Measurements from ENCODE around the gene PPP1R12C. TPM values are rescaled to one million over a fixed set of nuclear protein-coding genes. Genes with fewer than 3 reads are reported as not detected.

The PPP1R12C gene
- total RNA-seq, 2 donors from 2014 or later = 82.6 to 112 TPM

- intact Hi-C loops (cut with DNase I) = no loop called here
- Histone ChIP-seq H3K27ac (no peak overlapping the region), H3K4me3 (no peak overlapping the region), H3K27me3 (peaks cover 2% of the 10 kb centered on the region), H3K9me3 (no peaks in the 10 kb centered on the region), H3K9ac (ENCODE audit: low read depth in 2 of 2, low read length in 2 of 2) (no peak overlapping the region), H3K36me3 (peaks cover 18% of the 10 kb centered on the region), H3K4me1 (peaks cover 7% of the 10 kb centered on the region)
- DNase-seq = no peak
- no peak for TF ChIP-seq CTCF (IDR thresholded peaks at IDR 0.05)
Measured at GRCh38 chr19:55091126-55091910, 26.1 kb downstream of the PPP1R12C start.

- no peak for TF ChIP-seq CTCF (IDR thresholded peaks at IDR 0.05)
- no peak for DNase-seq
- Histone ChIP-seq H3K27me3 (peaks cover 4% of the 10 kb centered on the region), H3K4me3 (no peak overlapping the region), H3K9ac (ENCODE audit: low read depth in 2 of 2, low read length in 2 of 2) (no peak overlapping the region), H3K27ac (no peak overlapping the region), H3K9me3 (no peaks in the 10 kb centered on the region), H3K4me1 (peaks cover 7% of the 10 kb centered on the region), H3K36me3 (peaks cover 18% of the 10 kb centered on the region)
- intact Hi-C loops (cut with DNase I) = no loop called here
Measured at GRCh38 chr19:55090564-55090963, 26.9 kb downstream of the PPP1R12C start.

GRCh38 chr19:55089342-55089944 is 28.0 kb downstream of the PPP1R12C start:
- peaks cover 16% of the 10 kb centered on the region for H3K36me3 ChIP-seq
- H3K27ac ChIP-seq = no peak overlapping the region

GRCh38 chr19:55088543-55089341 is 28.7 kb downstream of the PPP1R12C start:
- H3K4me3 ChIP-seq = no peak overlapping the region
- H3K9me3 ChIP-seq = no peaks in the 10 kb centered on the region
- peak; percentile 87 for TF ChIP-seq CTCF (IDR thresholded peaks at IDR 0.05)
- peaks cover 7% of the 10 kb centered on the region for H3K4me1 ChIP-seq
- H3K27me3 ChIP-seq = peaks cover 4% of the 10 kb centered on the region
- H3K27ac ChIP-seq = no peak overlapping the region
- peaks cover 14% of the 10 kb centered on the region for H3K36me3 ChIP-seq
- intact Hi-C loops (cut with DNase I) = no loop called here
- DNase-seq = peak; percentile 87
- no peak overlapping the region for H3K9ac ChIP-seq (ENCODE audit: low read depth in 2 of 2, low read length in 2 of 2)

More at GRCh38 chr19:55089342-55089944, 28.0 kb downstream of the PPP1R12C start:
- H3K9me3 ChIP-seq = no peaks in the 10 kb centered on the region
- H3K4me3 ChIP-seq = no peak overlapping the region
- intact Hi-C loops (cut with DNase I) = no loop called here
- H3K4me1 ChIP-seq = peaks cover 7% of the 10 kb centered on the region
- no peak for DNase-seq
- peaks cover 4% of the 10 kb centered on the region for H3K27me3 ChIP-seq
- no peak overlapping the region for H3K9ac ChIP-seq (ENCODE audit: low read depth in 2 of 2, low read length in 2 of 2)
- TF ChIP-seq CTCF (IDR thresholded peaks at IDR 0.05) = no peak

- Histone ChIP-seq H3K27me3 (peaks cover 9% of the 10 kb centered on the region), H3K4me3 (no peak overlapping the region), H3K27ac (no peak overlapping the region), H3K9me3 (no peaks in the 10 kb centered on the region), H3K9ac (ENCODE audit: low read depth in 2 of 2, low read length in 2 of 2) (peak overlapping the region in 1 of 2 donors; percentile 34), H3K4me1 (peaks cover 7% of the 10 kb centered on the region), H3K36me3 (peaks cover 14% of the 10 kb centered on the region)
- TF ChIP-seq CTCF (IDR thresholded peaks at IDR 0.05) = no peak
- no peak for DNase-seq
- intact Hi-C loops (cut with DNase I) = no loop called here
Measured at GRCh38 chr19:55088021-55088451, 29.4 kb downstream of the PPP1R12C start.
